D721Med (cell line): Measurements from ENCODE around the gene LYSMD2.

Experiments
- DNase-seq: peaks from one replicate; pipeline ENCODE4 v3.0.0; 2011; ENCODE audit warnings: low spot score; ENCODE audit not compliant: insufficient read length
- FAIRE-seq: peaks from 2 replicates; lab custom pipeline; 2011; peaks lifted over from hg19 to GRCh38; lab: Jason Lieb, UNC
- CTCF ChIP-seq: IDR thresholded peaks from 2 replicates; pipeline ENCODE4 v1.5.1; 2012; ENCODE audit warnings: mild to moderate bottlenecking, control low read depth; ENCODE audit not compliant: insufficient read depth; ENCODE audit errors: missing control alignments

The LYSMD2 gene

GRCh38 chr15:51752888-51753287, 15.4 kb upstream of the LYSMD2 start:
- DNase-seq: no peak
- FAIRE-seq: no peak

GRCh38 chr15:51751697-51752683, 14.5 kb upstream of the LYSMD2 start:
- no peak for DNase-seq
- TF ChIP-seq CTCF: no peak
- no peak for FAIRE-seq

More at GRCh38 chr15:51752888-51753287, 15.4 kb upstream of the LYSMD2 start:
- TF ChIP-seq CTCF: no peak

- FAIRE-seq: no peak
Observed at GRCh38 chr15:51750792-51751696, 13.6 kb upstream of the LYSMD2 start, which contains the start of gene TMOD2. TMOD2 (plus strand) TSS chr15:51751597; CDS start chr15:51766442, 14,845 bp downstream.

GRCh38 chr15:51750186-51750585, 12.7 kb upstream of the LYSMD2 start:
- TF ChIP-seq CTCF: no peak
- DNase-seq (no peak), FAIRE-seq (no peak)

More at GRCh38 chr15:51750792-51751696, 13.6 kb upstream of the LYSMD2 start, which contains the start of gene TMOD2:
- DNase-seq: peak; percentile 28
- TF ChIP-seq CTCF: no peak

GRCh38 chr15:51749307-51749706, 11.9 kb upstream of the LYSMD2 start:
- TF ChIP-seq CTCF: no peak
- FAIRE-seq: no peak
- no peak for DNase-seq

- no peak for FAIRE-seq
- TF ChIP-seq CTCF: no peak
- DNase-seq: no peak
Observed at GRCh38 chr15:51739061-51739712, 1.7 kb upstream of the LYSMD2 start.
